ENCODE data around the gene INAFM2.

The INAFM2 gene

GRCh38 chr15:40365624-40366456 is 42.3 kb downstream of the INAFM2 start:
- no peak for DNase-seq

GRCh38 chr15:40366457-40367370 is 43.2 kb downstream of the INAFM2 start:
- DNase-seq: no peak

GRCh38 chr15:40367371-40367685 is 43.8 kb downstream of the INAFM2 start:
- DNase-seq: no peak

- no peak for DNase-seq
These were observed 44.5 kb downstream of the INAFM2 start for GRCh38 chr15:40367686-40368611.

- no peak for DNase-seq
These were observed 45.4 kb downstream of the INAFM2 start for GRCh38 chr15:40368719-40369473.

- DNase-seq: no peak
These were observed 46.0 kb downstream of the INAFM2 start for GRCh38 chr15:40369474-40369869.

GRCh38 chr15:40369971-40370370 is 46.5 kb downstream of the INAFM2 start:
- DNase-seq: no peak

GRCh38 chr15:40372981-40373380 is 49.5 kb downstream of the INAFM2 start:
- no peak for DNase-seq

Data from COR-L47 (cell line).